ENCODE results near the gene NAV2. TPM values are rescaled to one million over a fixed set of nuclear protein-coding genes. Genes with fewer than 3 reads are reported as not detected.
A peak's percentile ranks its signal among the peaks of the same experiment; 100 is the strongest.

The NAV2 gene
- total RNA-seq, 1 experiment from 2014 or later: 22.7 TPM

DNA sequence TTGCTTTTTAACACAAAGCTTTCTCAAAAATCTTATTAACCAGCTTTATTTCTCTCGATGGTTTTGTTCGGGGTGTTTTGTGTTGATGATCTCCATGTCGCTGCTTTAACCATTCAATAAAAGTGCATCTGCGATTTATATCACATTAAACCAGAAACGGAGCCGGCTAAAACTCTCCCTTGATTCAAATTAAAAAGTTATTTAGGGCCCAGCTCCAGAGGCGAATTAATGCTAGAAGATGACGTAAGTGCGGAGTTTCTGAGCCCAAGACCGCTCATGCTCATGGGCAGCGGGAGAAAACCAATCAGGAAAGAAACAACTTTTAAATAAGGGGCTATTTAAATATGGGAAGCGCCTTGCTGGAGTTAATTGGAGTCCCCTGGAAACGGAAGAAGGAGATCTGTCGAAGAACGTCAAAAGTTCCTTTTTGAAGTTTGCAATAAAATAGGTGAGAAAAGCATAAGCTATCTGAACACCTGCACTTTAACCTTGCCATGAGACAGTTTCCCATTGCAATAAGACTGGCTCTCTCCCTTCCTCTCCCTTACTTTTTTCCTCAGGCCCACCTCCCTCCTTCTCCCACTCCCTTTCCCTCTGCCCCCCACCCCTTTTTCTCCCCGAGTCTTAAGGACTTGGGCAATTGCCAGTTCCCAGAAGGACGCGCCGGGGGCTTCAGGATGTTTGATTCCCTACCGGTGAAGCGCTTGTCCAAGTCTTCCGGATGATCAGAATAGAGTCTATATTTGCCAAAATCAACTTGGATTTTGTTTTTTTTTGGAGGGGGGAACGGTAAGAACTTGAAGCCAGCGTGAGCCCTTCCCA, 449.5 kb downstream of the NAV2 start:
- BruUV-seq (replicated peaks): no TSS peak
- ChIA-PET CTCF (no interaction called here), POLR2A (no interaction called here)
- no peaks in the 10 kb centered on the region for H3K36me3 ChIP-seq (ENCODE audit: control insufficient read depth, insufficient read depth, low read length)
- no peaks in the 10 kb centered on the region for H3K9me3 ChIP-seq (ENCODE audit: control insufficient read depth, insufficient read depth, low read depth, low read length)
- H3K4me3 ChIP-seq (ENCODE audit: low read depth in 2 of 2, low read length in 2 of 2): no peak overlapping the region
- TF ChIP-seq SIN3A (IDR thresholded peaks at IDR 0.05; ENCODE audit: borderline replicate concordance, insufficient read depth, low read depth, low read length): no peak
- TF ChIP-seq REST (IDR thresholded peaks at IDR 0.05; ENCODE audit: insufficient read depth in 1 of 2, low read depth in 2 of 2, low read length in 1 of 2): no peak
- TF ChIP-seq POLR2AphosphoS5 (IDR thresholded peaks at IDR 0.05; ENCODE audit: low read depth, low read length): no peak
- no peak for TF ChIP-seq TCF7L2 (IDR thresholded peaks at IDR 0.05; ENCODE audit: low read depth, low read length)
- TF ChIP-seq, protein P1, sequence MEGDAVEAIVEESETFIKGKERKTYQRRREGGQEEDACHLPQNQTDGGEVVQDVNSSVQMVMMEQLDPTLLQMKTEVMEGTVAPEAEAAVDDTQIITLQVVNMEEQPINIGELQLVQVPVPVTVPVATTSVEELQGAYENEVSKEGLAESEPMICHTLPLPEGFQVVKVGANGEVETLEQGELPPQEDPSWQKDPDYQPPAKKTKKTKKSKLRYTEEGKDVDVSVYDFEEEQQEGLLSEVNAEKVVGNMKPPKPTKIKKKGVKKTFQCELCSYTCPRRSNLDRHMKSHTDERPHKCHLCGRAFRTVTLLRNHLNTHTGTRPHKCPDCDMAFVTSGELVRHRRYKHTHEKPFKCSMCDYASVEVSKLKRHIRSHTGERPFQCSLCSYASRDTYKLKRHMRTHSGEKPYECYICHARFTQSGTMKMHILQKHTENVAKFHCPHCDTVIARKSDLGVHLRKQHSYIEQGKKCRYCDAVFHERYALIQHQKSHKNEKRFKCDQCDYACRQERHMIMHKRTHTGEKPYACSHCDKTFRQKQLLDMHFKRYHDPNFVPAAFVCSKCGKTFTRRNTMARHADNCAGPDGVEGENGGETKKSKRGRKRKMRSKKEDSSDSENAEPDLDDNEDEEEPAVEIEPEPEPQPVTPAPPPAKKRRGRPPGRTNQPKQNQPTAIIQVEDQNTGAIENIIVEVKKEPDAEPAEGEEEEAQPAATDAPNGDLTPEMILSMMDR (IDR thresholded peaks at IDR 0.05): no peak
- in situ Hi-C loops (cut with HindIII; ENCODE audit: low pct_unique_long_range_greater_than_20kb, low sequenced_read_pairs) (no loop called here), intact Hi-C loops (cut with micrococcal nuclease; ENCODE audit: unreplicated experiment) (no loop called here)
- no peak overlapping the region for H3K27ac ChIP-seq (ENCODE audit: low read length)
- ATAC-seq: no peak
- no peaks in the 10 kb centered on the region for H3K4me1 ChIP-seq (ENCODE audit: control insufficient read depth, insufficient read depth, low read length)
- H3K27me3 ChIP-seq (ENCODE audit: control insufficient read depth, insufficient read depth, low read length): peaks cover 36% of the 10 kb centered on the region
- DNase-seq (ENCODE audit: low read depth, low spot score): no peak

DNA sequence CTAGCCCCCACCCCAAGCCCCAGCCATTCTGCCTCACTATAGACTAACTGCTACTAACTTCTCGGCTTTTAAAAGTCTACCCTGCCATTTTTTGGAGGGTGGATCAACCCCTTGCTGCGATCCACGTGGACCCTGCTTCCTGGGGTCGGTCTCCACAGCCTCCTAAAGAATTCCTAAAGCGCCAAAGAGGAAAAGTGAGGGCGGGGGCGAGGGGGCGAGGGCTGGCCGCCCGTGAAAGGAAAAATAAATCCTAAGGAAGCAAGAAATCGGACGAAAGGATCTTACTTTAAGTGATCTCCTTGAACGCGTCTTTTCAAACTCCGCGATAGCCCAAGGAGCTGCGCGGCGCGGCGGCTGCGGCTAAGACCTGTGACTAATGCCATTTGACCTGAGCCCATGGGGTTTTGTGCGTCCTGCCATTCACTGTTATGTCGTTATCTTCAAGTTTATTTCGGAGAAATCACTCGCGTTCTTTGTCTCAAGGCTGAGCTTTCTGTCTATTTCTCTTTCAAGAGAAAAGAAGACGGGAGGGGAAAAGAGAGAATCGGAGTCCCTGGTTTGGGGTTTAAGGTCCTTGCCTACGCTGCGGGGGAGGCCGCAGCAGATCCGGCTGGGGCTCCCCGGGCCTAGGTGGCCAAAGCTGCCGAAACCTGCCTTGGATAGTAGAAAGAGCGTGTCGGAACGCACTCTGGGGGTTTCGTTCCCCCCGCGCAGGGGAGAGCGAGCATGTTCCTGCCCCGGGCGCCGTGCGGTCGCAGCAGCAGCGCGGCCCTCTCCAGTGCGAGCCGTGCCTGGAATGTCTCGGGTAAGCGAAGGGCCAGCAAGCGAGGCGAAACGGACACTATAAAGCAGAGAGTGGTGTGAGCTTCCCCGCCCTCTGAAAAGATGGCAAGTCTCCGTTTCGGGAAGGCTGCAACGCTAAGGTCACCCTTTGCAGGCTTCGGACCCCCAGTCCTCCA, 450.5 kb downstream of the NAV2 start:
- CTCF ChIA-PET: no interaction called here
- H3K4me1 ChIP-seq (ENCODE audit: control insufficient read depth, insufficient read depth, low read length): no peaks in the 10 kb centered on the region
- intact Hi-C loops (cut with micrococcal nuclease; ENCODE audit: unreplicated experiment) (no loop called here), in situ Hi-C loops (cut with HindIII; ENCODE audit: low pct_unique_long_range_greater_than_20kb, low sequenced_read_pairs) (no loop called here)
- no peak overlapping the region for H3K27ac ChIP-seq (ENCODE audit: low read length)
- DNase-seq (ENCODE audit: low read depth, low spot score) (no peak), ATAC-seq (peak; percentile 71)
- POLR2A ChIA-PET: no interaction called here
- TF ChIP-seq REST (IDR thresholded peaks at IDR 0.05; ENCODE audit: insufficient read depth in 1 of 2, low read depth in 2 of 2, low read length in 1 of 2) (no peak), SIN3A (IDR thresholded peaks at IDR 0.05; ENCODE audit: borderline replicate concordance, insufficient read depth, low read depth, low read length) (no peak), TCF7L2 (IDR thresholded peaks at IDR 0.05; ENCODE audit: low read depth, low read length) (no peak), POLR2AphosphoS5 (IDR thresholded peaks at IDR 0.05; ENCODE audit: low read depth, low read length) (no peak)
- TF ChIP-seq, protein P1 (IDR thresholded peaks at IDR 0.05): no peak
- peaks cover 29% of the 10 kb centered on the region for H3K27me3 ChIP-seq (ENCODE audit: control insufficient read depth, insufficient read depth, low read length)
- no TSS peak for BruUV-seq (replicated peaks)
- H3K36me3 ChIP-seq (ENCODE audit: control insufficient read depth, insufficient read depth, low read length): no peaks in the 10 kb centered on the region
- H3K9me3 ChIP-seq (ENCODE audit: control insufficient read depth, insufficient read depth, low read depth, low read length): no peaks in the 10 kb centered on the region
- peak overlapping the region; percentile 14 to 23; a peak in 2 of 4 replicates for H3K4me3 ChIP-seq (ENCODE audit: low read depth in 2 of 2, low read length in 2 of 2)
